PFSK-1 (cell line): Measurements from ENCODE around the gene ATP11A.

Source experiments
- POLR2AphosphoS5 ChIP-seq: IDR thresholded peaks from 2 replicates; pipeline ENCODE4 v1.6.1; 2012; ENCODE audit warnings: low read depth, mild to moderate bottlenecking, control low read depth, low read length, moderate library complexity
- SIN3A ChIP-seq: IDR thresholded peaks from 2 replicates; pipeline ENCODE4 v1.6.1; 2012; ENCODE audit warnings: mild to moderate bottlenecking, low read length, moderate library complexity, borderline replicate concordance; ENCODE audit not compliant: insufficient read depth
- TAF1 ChIP-seq: IDR thresholded peaks from 2 replicates; pipeline ENCODE4 v1.6.1; 2012; ENCODE audit warnings: low read length, control low read depth, borderline replicate concordance; ENCODE audit not compliant: insufficient read depth
- TF ChIP-seq, protein P1 (sequence below), 2 experiments: IDR thresholded peaks; 2 replicates each; pipeline versions ENCODE4 v1.6.1 to v1.8.0; 2011 to 2012; ENCODE audit warnings: low read depth in 2 of 2, low read length in 2 of 2, control low read depth in 1 of 2, inconsistent platforms in 1 of 2, mild to moderate bottlenecking in 1 of 2, moderate library complexity in 1 of 2; ENCODE audit not compliant: insufficient read depth in 1 of 2

DNA sequence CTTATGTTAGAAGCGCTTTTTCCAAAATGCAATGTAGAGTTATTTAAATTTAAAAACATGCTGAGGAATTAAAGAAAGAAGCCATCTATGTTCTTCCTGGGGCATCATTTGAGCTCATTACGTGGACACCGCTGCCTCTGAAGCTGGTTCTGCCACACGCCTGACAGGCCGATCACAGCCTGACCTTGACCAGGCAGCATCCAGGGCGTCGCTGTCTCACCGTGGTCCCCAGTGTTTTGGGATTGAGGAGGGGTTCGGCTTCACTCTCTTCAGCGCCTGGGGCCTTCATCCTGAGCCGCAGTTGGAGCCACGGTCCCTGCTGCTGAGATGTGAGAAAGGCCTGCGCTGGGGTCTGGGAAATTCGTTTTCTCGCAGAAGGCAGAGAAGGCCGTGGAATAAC is 64.0 kb downstream of the ATP11A start:
- TF ChIP-seq, protein P1, sequence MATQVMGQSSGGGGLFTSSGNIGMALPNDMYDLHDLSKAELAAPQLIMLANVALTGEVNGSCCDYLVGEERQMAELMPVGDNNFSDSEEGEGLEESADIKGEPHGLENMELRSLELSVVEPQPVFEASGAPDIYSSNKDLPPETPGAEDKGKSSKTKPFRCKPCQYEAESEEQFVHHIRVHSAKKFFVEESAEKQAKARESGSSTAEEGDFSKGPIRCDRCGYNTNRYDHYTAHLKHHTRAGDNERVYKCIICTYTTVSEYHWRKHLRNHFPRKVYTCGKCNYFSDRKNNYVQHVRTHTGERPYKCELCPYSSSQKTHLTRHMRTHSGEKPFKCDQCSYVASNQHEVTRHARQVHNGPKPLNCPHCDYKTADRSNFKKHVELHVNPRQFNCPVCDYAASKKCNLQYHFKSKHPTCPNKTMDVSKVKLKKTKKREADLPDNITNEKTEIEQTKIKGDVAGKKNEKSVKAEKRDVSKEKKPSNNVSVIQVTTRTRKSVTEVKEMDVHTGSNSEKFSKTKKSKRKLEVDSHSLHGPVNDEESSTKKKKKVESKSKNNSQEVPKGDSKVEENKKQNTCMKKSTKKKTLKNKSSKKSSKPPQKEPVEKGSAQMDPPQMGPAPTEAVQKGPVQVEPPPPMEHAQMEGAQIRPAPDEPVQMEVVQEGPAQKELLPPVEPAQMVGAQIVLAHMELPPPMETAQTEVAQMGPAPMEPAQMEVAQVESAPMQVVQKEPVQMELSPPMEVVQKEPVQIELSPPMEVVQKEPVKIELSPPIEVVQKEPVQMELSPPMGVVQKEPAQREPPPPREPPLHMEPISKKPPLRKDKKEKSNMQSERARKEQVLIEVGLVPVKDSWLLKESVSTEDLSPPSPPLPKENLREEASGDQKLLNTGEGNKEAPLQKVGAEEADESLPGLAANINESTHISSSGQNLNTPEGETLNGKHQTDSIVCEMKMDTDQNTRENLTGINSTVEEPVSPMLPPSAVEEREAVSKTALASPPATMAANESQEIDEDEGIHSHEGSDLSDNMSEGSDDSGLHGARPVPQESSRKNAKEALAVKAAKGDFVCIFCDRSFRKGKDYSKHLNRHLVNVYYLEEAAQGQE (IDR thresholded peaks at IDR 0.05; ENCODE audit: insufficient read depth in 1 of 2, low read depth in 2 of 2, low read length in 2 of 2) = no peak
- TF ChIP-seq POLR2AphosphoS5 (no peak), SIN3A (no peak), TAF1 (no peak)
